Naive thymus-derived CD4-positive, alpha-beta T cell (primary cell): ENCODE measurements around the gene PIGL. TPM values are rescaled to one million over a fixed set of nuclear protein-coding genes. Genes with fewer than 3 reads are reported as not detected.
A peak's percentile ranks its signal among the peaks of the same experiment; 100 is the strongest.

Experiments used
- ATAC-seq: fragments of 150-1000 bp; cut with Tn5 transposase; 2 replicates; pipeline ENCODE4 v1.10.0; 2021; ENCODE audit warnings: mild to moderate bottlenecking, moderate library complexity
- CTCF ChIA-PET: fragments of 350-600 bp; sonication (Branson Sonifier 250); formaldehyde crosslinking; loops from one replicate; lab custom pipeline; 2021; ENCODE audit warnings: antibody characterized with exemption; lab: Charles Lee
- POLR2A ChIA-PET: fragments of 350-600 bp; sonication (Branson Sonifier 250); formaldehyde crosslinking; loops from one replicate; lab custom pipeline; 2021; ENCODE audit warnings: antibody characterized with exemption, inconsistent platforms; lab: Charles Lee
- DNase-seq, 9 donors: peaks; one replicate each; pipeline versions ENCODE4 v3.0.0 to v3.0.0-alpha.2; 2020 to 2022; ENCODE audit warnings: mixed read lengths in 1 of 9
- H3K27ac ChIP-seq: one replicate; pipeline ENCODE4 v1.7.0; 2013; ENCODE audit warnings: mild to moderate bottlenecking, low read depth, low read length, moderate library complexity
- H3K27me3 ChIP-seq, 2 donors: one replicate each; pipeline ENCODE4 v1.7.0; 2013; ENCODE audit warnings: low read length in 2 of 2, mild to moderate bottlenecking in 2 of 2, moderate library complexity in 2 of 2; ENCODE audit not compliant: control insufficient read depth in 2 of 2, insufficient read depth in 2 of 2
- H3K36me3 ChIP-seq, 3 experiments: 1 replicate in 2 of 3; 2 replicates in 1 of 3; pipeline ENCODE4 v1.7.0; 2013; ENCODE audit warnings: low read length in 3 of 3, mild to moderate bottlenecking in 3 of 3, moderate library complexity in 1 of 3; ENCODE audit not compliant: insufficient read depth in 3 of 3, control insufficient read depth in 2 of 3
- H3K4me1 ChIP-seq, 2 donors: one replicate each; pipeline ENCODE4 v1.7.0; 2013; ENCODE audit warnings: low read length in 2 of 2, mild to moderate bottlenecking in 2 of 2, moderate library complexity in 1 of 2; ENCODE audit not compliant: control insufficient read depth in 2 of 2, insufficient read depth in 2 of 2
- H3K4me3 ChIP-seq: 2 replicates; pipeline ENCODE4 v1.7.0; 2013; ENCODE audit warnings: mild to moderate bottlenecking, low read length
- H3K9me3 ChIP-seq, 3 experiments: 1 replicate in 2 of 3; 2 replicates in 1 of 3; pipeline ENCODE4 v1.7.0; 2013; ENCODE audit warnings: low read length in 3 of 3; ENCODE audit not compliant: control insufficient read depth in 2 of 3
- H3K27ac Mint-ChIP-seq, 9 donors: one replicate each; pipeline ENCODE4 v1.8.0; 2020 to 2022; ENCODE audit warnings: mixed read lengths in 9 of 9, mild to moderate bottlenecking in 8 of 9, moderate library complexity in 5 of 9, inconsistent platforms in 2 of 9
- H3K27me3 Mint-ChIP-seq, 5 donors: one replicate each; pipeline ENCODE4 v1.8.0; 2021 to 2022; ENCODE audit warnings: mixed read lengths in 5 of 5, mild to moderate bottlenecking in 1 of 5
- H3K36me3 Mint-ChIP-seq, 5 donors: one replicate each; pipeline ENCODE4 v1.8.0; 2020 to 2022; ENCODE audit warnings: mixed read lengths in 5 of 5, mild to moderate bottlenecking in 3 of 5, inconsistent platforms in 1 of 5
- H3K4me1 Mint-ChIP-seq, 7 donors: one replicate each; pipeline ENCODE4 v1.8.0; 2020 to 2022; ENCODE audit warnings: mixed read lengths in 7 of 7, mild to moderate bottlenecking in 3 of 7, inconsistent platforms in 1 of 7
- H3K4me3 Mint-ChIP-seq, 10 donors: one replicate each; pipeline ENCODE4 v1.8.0; 2020 to 2022; ENCODE audit warnings: mild to moderate bottlenecking in 10 of 10, mixed read lengths in 10 of 10, moderate library complexity in 6 of 10, inconsistent platforms in 2 of 10
- H3K9me3 Mint-ChIP-seq, 11 donors: one replicate each; pipeline ENCODE4 v1.8.0; 2020 to 2022; ENCODE audit warnings: mixed read lengths in 11 of 11, mild to moderate bottlenecking in 4 of 11, inconsistent platforms in 1 of 11, moderate library complexity in 1 of 11
- intact Hi-C, 2 donors: fragments of 100-400 bp; cut with micrococcal nuclease; formaldehyde crosslinking; loops; one replicate each; pipeline ENCODE4 v1.15.1; 2023
- polyA plus RNA-seq, 2 donors: library from polyadenylated mRNA; unstranded; fragments of 300-500 nt; fragmentation: Illumina TruSeq; gene quantifications; one replicate each; pipeline ENCODE4 v1.2.3, GENCODE V29; 2021
- total RNA-seq, 6 experiments: library from RNA in 5 of 6; stranded (reverse) in 5 of 6; gene quantifications; 1 replicate in 5 of 6; 2 replicates in 1 of 6; pipeline ENCODE4 v1.2.3 and lab custom pipeline; 2021 to 2026

PIGL gene
- total and polyA plus RNA-seq, 7 experiments from 2014 or later = 12.3 to 82.5 (median 73.2) TPM

DNA sequence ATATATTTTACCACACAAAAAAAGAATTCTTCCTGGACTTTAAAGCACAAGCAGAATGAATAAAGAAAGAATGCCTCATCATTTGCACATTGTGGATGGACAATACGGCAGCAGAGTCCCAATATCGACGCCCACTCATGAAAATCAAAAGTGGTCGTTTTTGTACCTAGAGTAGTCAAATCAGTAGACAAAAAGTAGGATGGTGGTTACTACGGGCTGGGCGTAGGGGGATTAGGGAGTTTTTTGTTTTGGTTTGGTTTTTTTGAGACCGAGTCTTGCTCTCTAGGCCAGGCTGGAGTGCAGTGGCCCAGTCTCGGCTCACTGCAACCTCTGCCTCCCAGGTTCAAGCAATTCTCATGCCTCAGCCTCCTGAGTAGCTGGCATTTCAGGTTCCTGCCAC lies 144.9 kb downstream of the PIGL start:
- Mint-ChIP-seq H3K4me1 (peaks cover 0 to 5% (median 0%) of the 10 kb centered on the region in 7 donors), H3K27ac (no peak overlapping the region), H3K4me3 (no peak overlapping the region), H3K27me3 (peaks cover 0 to 5% (median 0%) of the 10 kb centered on the region in 5 donors), H3K9me3 (no peaks in the 10 kb centered on the region), H3K36me3 (no peaks in the 10 kb centered on the region)
- ChIA-PET CTCF (interaction anchor here (0.6 to 1.2 kb wide), 3 partner anchors 10 to 63 kb away, joined by 3 to 5 read pairs (median 4); no protein-coding TSS in a partner anchor), POLR2A (no interaction called here)
- no peak overlapping the region for H3K4me3 ChIP-seq
- H3K27me3 ChIP-seq = no peaks in the 10 kb centered on the region
- ATAC-seq (no peak), DNase-seq (no peak)
- H3K27ac ChIP-seq = no peak overlapping the region
- no peaks in the 10 kb centered on the region for H3K4me1 ChIP-seq
- no peaks in the 10 kb centered on the region for H3K9me3 ChIP-seq
- no peaks in the 10 kb centered on the region for H3K36me3 ChIP-seq
- intact Hi-C loops = loop anchor here in 1 of 2 donors (5.0 kb wide), 1 partner anchor 225 kb away; no protein-coding TSS in a partner anchor

DNA sequence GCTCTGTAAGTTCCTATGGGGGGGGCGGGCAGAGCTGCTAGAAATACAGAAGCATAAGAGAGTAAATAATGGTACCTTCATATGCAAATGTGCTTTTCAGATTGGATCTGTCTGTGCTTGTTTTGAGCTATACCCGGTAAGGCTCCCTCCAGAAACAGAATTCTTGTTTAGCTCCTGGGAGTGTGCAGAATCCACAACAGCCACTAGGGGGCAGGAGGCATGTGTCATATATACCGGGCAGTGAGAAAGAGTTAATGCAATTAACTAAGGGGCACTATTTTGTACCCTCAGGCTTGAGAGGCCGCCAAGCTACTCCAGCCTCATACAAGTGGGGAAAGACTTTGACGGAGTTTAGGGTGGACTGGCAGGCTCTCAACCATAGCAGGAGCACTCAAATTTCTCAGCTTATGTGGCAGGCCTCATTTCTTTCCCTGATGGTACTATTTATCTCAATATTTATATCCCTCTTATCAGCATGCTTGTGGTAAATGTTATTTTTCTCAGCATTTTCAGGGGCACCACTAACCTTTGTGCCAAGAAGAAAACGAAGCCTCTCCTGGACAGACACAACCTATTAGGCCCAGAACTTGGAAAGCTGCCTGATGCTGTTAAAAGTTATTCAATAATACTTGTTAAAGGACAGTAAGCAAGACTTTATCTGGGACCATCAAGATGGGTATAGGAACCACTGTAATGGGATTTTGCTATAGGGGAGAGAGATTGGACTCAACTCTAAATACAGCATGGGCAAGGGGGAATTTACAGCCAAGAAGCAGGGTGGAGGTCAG lies 146.9 kb downstream of the PIGL start:
- Mint-ChIP-seq H3K4me3 (no peak overlapping the region), H3K9me3 (no peaks in the 10 kb centered on the region), H3K36me3 (no peaks in the 10 kb centered on the region), H3K27me3 (no peaks in the 10 kb centered on the region), H3K27ac (no peak overlapping the region), H3K4me1 (peaks cover 0 to 5% (median 0%) of the 10 kb centered on the region in 7 donors)
- ChIA-PET CTCF (interaction anchor here (0.6 to 3.9 kb wide), 25 partner anchors 9 to 927 kb away, joined by 3 to 52 read pairs (median 4); partner anchors contain the start of genes CENPV, TRPV2 and UBB), POLR2A (interaction anchor here (0.7 to 2.0 kb wide), 4 partner anchors 12 to 205 kb away, joined by 3 to 13 read pairs (median 4); partner anchors contain the start of genes TRPV2, UBB and ZNF287)
- peak; percentile 42 to 73 (median 57) for DNase-seq
- peak; percentile 96 for ATAC-seq
- H3K27me3 ChIP-seq = no peaks in the 10 kb centered on the region
- H3K36me3 ChIP-seq = no peaks in the 10 kb centered on the region
- no peak overlapping the region for H3K27ac ChIP-seq
- no peaks in the 10 kb centered on the region for H3K9me3 ChIP-seq
- H3K4me1 ChIP-seq = no peaks in the 10 kb centered on the region
- intact Hi-C loops = loop anchor here (1.0 to 5.0 kb wide), 3 partner anchors 51 to 223 kb away; partner anchors contain the start of gene TRPV2 (in 2 of the 2)
- H3K4me3 ChIP-seq = no peak overlapping the region

DNA sequence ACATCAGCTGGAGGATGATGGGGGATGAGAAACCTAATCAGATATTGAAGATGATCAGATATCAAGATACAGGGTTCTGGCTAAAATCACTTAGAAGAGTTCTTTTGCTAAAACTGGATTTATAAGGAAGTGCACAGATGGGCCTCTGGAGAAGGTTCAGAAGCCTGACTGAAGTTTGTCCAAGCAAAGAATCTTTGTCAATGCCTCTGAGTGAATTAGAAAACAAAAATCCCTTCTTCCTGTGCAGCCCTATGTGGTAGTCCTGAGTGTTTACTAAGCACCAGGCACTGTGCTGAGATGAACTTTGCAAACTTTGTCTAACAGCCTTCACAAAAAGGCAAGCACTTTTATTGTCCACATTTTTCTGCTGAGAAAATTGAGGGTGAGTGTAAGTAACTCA lies 147.6 kb downstream of the PIGL start:
- no peak for ATAC-seq
- H3K4me3 Mint-ChIP-seq = no peak overlapping the region
- no peak for DNase-seq
- Histone ChIP-seq H3K36me3 (no peaks in the 10 kb centered on the region), H3K4me1 (no peaks in the 10 kb centered on the region), H3K9me3 (no peaks in the 10 kb centered on the region), H3K4me3 (no peak overlapping the region), H3K27me3 (no peaks in the 10 kb centered on the region), H3K27ac (no peak overlapping the region)
- no peaks in the 10 kb centered on the region for H3K36me3 Mint-ChIP-seq
- peaks cover 0 to 5% (median 0%) of the 10 kb centered on the region in 7 donors for H3K4me1 Mint-ChIP-seq
- H3K9me3 Mint-ChIP-seq = no peaks in the 10 kb centered on the region
- no peaks in the 10 kb centered on the region for H3K27me3 Mint-ChIP-seq
- intact Hi-C loops = loop anchor here (1.0 to 5.0 kb wide), 2 partner anchors 51 to 223 kb away; partner anchors contain the start of gene TRPV2 (in 1 of the 2)
- ChIA-PET CTCF (interaction anchor here (0.6 to 3.9 kb wide), 9 partner anchors 9 to 312 kb away, joined by 4 to 52 read pairs (median 8); partner anchors contain the start of genes CENPV and TRPV2), POLR2A (interaction anchor here (0.8 to 2.0 kb wide), 2 partner anchors 12 to 16 kb away, joined by 3 to 13 read pairs; partner anchors contain the start of gene UBB)
- H3K27ac Mint-ChIP-seq = no peak overlapping the region

DNA sequence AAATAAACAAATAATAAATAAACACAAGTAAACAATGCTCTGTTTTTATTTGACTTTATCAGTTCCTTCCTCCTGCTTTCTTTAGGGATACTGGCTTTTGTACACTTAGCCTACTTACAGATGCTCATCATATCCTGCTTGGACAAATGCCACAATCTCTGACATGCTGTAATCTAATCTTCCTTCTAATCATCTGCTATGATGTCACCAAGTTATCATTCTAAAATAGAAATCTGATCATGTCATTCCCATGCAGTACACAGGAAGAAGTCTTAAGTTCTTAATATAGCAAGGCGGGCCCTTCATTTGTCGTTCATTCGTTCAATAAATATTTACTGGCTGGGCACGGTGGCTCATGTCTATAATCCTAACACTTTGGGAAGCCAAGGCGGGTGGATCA lies 154.7 kb downstream of the PIGL start:
- no peak overlapping the region for H3K4me3 Mint-ChIP-seq
- H3K4me1 Mint-ChIP-seq = peaks cover 0 to 3% (median 0%) of the 10 kb centered on the region in 7 donors
- H3K36me3 Mint-ChIP-seq = no peaks in the 10 kb centered on the region
- H3K36me3 ChIP-seq = no peaks in the 10 kb centered on the region
- no peaks in the 10 kb centered on the region for H3K27me3 ChIP-seq
- POLR2A ChIA-PET = no interaction called here
- H3K4me3 ChIP-seq = no peak overlapping the region
- ATAC-seq (no peak), DNase-seq (no peak)
- H3K4me1 ChIP-seq = no peaks in the 10 kb centered on the region
- peak overlapping the region in 1 of 9 donors; percentile 32 for H3K27ac Mint-ChIP-seq
- H3K9me3 Mint-ChIP-seq = no peaks in the 10 kb centered on the region
- intact Hi-C loops = no loop called here
- H3K9me3 ChIP-seq = no peaks in the 10 kb centered on the region
- no peak overlapping the region for H3K27ac ChIP-seq
- no peaks in the 10 kb centered on the region for H3K27me3 Mint-ChIP-seq
- CTCF ChIA-PET = interaction anchor here (0.5 kb wide), 1 partner anchor 620 kb away, joined by 3 read pairs; no protein-coding TSS in a partner anchor

GRCh38 chr17:16374146-16374938 lies 157.3 kb downstream of the PIGL start:
- no peak overlapping the region for H3K4me3 ChIP-seq
- H3K27ac Mint-ChIP-seq = no peak overlapping the region
- POLR2A ChIA-PET = no interaction called here
- DNase-seq (no peak), ATAC-seq (no peak)
- CTCF ChIA-PET = interaction anchor here (0.8 to 2.8 kb wide), 3 partner anchors 11 to 148 kb away, joined by 5 to 10 read pairs (median 6); no protein-coding TSS in a partner anchor
- no peaks in the 10 kb centered on the region for H3K27me3 Mint-ChIP-seq
- intact Hi-C loops = no loop called here
- no peak overlapping the region for H3K4me3 Mint-ChIP-seq
- no peaks in the 10 kb centered on the region for H3K36me3 ChIP-seq
- H3K36me3 Mint-ChIP-seq = no peaks in the 10 kb centered on the region
- H3K4me1 Mint-ChIP-seq = peaks cover 0 to 3% (median 0%) of the 10 kb centered on the region in 7 donors
- no peaks in the 10 kb centered on the region for H3K9me3 ChIP-seq
- H3K4me1 ChIP-seq = no peaks in the 10 kb centered on the region
- H3K27me3 ChIP-seq = no peaks in the 10 kb centered on the region
- no peaks in the 10 kb centered on the region for H3K9me3 Mint-ChIP-seq
- no peak overlapping the region for H3K27ac ChIP-seq
